BJ (cell line): Measurements from ENCODE around the gene OSM. TPM values are rescaled to one million over a fixed set of nuclear protein-coding genes. Genes with fewer than 3 reads are reported as not detected.

Experiments used
- CTCF ChIA-PET: fragments of 350-600 bp; formaldehyde crosslinking; extraction: SDS; loops from one replicate; lab custom pipeline; 2021; ENCODE audit warnings: antibody characterized with exemption, inconsistent platforms; lab: Yijun Ruan, JAX
- POLR2A ChIA-PET: fragments of 300-600 bp; sonication (Branson Sonifier 250); formaldehyde crosslinking; extraction: SDS; loops from one replicate; lab custom pipeline; 2021; ENCODE audit warnings: antibody characterized with exemption; lab: Charles Lee
- DNase-seq: peaks from one replicate; pipeline ENCODE4 v3.0.0-alpha.2; 2011; ENCODE audit warnings: low read depth
- H3K27me3 ChIP-seq: 2 replicates; pipeline ENCODE4 v1.6.0; 2011; ENCODE audit warnings: low read length; ENCODE audit not compliant: control insufficient read depth, insufficient read depth
- H3K36me3 ChIP-seq: 2 replicates; pipeline ENCODE4 v1.5.1; 2011; ENCODE audit warnings: low read length; ENCODE audit not compliant: control insufficient read depth, insufficient read depth
- H3K4me3 ChIP-seq: 2 replicates; pipeline ENCODE4 v1.5.1; 2011; ENCODE audit warnings: low read depth, mild to moderate bottlenecking, control low read depth, low read length
- polyA plus RNA-seq: library from polyadenylated mRNA; depleted of rRNA; stranded (reverse); fragments of >200 nt; gene quantifications from 2 replicates; pipeline ENCODE4 v1.2.3, GENCODE V29; 2011
- TF ChIP-seq, protein P1 (sequence below): IDR thresholded peaks from 2 replicates; pipeline ENCODE4 v1.5.1; 2011; ENCODE audit warnings: low read depth, mild to moderate bottlenecking, control low read depth, inconsistent platforms, low read length, moderate library complexity; ENCODE audit not compliant: insufficient read depth

Gene OSM
- polyA plus RNA-seq, 1 experiment = not detected

DNA sequence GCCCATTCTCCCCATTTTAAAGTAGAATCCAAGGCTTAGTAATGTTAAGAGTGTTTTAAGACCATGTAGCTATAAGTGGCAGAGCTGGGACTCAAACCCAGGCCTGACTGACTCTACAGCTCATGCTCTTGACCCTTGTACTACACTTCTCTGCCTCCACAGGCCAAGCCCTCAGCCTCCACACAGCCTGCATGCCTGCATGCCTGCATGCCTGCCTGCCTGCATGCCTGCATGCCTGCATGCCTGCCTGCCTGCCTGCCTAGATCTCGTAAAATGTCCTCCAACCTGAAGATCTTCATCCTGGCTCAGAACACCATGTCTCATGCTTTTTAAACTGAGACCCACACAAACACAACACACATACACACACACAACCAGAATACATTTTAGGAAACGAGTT, 41.4 kb upstream of the OSM start:
- H3K27me3 ChIP-seq = no peaks in the 10 kb centered on the region
- POLR2A ChIA-PET = no interaction called here
- no peak overlapping the region for H3K4me3 ChIP-seq
- no peak for DNase-seq
- peaks cover 4% of the 10 kb centered on the region for H3K36me3 ChIP-seq
- CTCF ChIA-PET = interaction anchor here (1.2 to 2.2 kb wide), 3 partner anchors 16 to 21 kb away, joined by 3 to 6 read pairs (median 6); no protein-coding TSS in a partner anchor
- TF ChIP-seq, protein P1, sequence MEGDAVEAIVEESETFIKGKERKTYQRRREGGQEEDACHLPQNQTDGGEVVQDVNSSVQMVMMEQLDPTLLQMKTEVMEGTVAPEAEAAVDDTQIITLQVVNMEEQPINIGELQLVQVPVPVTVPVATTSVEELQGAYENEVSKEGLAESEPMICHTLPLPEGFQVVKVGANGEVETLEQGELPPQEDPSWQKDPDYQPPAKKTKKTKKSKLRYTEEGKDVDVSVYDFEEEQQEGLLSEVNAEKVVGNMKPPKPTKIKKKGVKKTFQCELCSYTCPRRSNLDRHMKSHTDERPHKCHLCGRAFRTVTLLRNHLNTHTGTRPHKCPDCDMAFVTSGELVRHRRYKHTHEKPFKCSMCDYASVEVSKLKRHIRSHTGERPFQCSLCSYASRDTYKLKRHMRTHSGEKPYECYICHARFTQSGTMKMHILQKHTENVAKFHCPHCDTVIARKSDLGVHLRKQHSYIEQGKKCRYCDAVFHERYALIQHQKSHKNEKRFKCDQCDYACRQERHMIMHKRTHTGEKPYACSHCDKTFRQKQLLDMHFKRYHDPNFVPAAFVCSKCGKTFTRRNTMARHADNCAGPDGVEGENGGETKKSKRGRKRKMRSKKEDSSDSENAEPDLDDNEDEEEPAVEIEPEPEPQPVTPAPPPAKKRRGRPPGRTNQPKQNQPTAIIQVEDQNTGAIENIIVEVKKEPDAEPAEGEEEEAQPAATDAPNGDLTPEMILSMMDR = no peak

DNA sequence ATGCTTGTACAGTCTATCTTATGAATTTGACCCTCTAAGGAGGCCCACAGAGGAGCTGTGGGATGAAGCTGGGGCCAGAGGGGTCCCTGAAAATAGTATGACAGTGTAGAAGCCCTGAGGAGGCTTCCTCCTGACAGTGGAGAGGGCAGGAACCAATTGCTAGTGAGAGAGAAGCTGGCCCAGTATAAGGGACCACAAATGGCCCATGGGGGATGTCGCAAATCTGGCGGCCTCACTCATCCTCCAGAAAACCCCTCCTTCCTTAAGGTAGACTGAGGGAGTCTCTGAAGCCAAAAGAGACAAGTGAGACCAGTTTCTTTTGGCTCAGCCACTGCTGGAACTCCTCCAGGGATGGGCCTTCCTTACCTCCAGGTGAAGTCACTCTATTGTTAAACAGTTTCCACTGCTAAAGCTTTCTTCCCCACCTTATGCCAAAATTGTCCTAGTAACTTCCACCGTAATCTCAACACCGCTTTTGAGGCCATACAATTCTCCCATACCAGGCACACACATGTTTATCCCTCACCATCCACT, 40.5 kb upstream of the OSM start:
- DNase-seq = no peak
- no peaks in the 10 kb centered on the region for H3K27me3 ChIP-seq
- no peak overlapping the region for H3K4me3 ChIP-seq
- TF ChIP-seq, protein P1 = no peak
- ChIA-PET CTCF (no interaction called here), POLR2A (no interaction called here)
- peaks cover 6% of the 10 kb centered on the region for H3K36me3 ChIP-seq

GRCh38 chr22:30306627-30307011, 40.0 kb upstream of the OSM start:
- Histone ChIP-seq H3K4me3 (no peak overlapping the region), H3K36me3 (peaks cover 7% of the 10 kb centered on the region), H3K27me3 (no peaks in the 10 kb centered on the region)
- POLR2A ChIA-PET = no interaction called here
- no peak for DNase-seq
- CTCF ChIA-PET = interaction anchor here (0.7 kb wide), 1 partner anchor 79 kb away, joined by 3 read pairs; no protein-coding TSS in a partner anchor
- TF ChIP-seq, protein P1 = no peak

DNA sequence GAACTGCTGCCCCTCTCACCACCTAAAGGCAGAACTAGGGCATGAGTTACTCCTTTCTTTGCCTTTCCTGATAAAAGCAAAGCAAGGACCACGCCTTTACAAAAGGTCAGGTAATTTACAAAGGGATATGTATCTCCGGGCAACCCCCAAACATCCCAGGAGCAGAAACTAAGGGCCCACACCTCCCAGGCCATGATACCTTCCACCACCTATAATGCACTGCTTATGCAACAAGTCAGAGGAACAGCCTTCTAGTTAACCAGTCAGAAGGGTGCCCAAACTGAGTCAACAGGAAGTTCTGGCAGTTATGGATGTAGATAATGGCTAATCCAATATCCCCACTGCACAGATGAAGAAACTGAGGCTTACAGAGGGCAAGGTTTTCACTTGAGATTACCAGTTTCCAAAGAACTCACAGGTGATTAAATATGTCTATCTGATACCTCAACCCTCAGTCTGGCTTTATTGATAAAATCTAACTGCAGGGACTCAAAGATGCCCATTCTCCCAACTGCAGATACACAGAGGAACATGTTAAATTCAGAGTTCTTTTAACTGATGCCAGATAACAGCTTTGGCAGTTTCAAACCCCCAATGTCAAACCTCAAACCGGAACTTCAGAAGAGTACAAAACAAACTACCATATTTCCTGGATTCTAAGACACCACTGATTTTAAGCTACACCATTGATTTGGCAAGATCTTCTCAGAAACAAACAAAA, 39.4 kb upstream of the OSM start:
- TF ChIP-seq, protein P1 = no peak
- no peaks in the 10 kb centered on the region for H3K27me3 ChIP-seq
- ChIA-PET POLR2A (no interaction called here), CTCF (interaction anchor here (0.7 kb wide), 1 partner anchor 80 kb away, joined by 3 read pairs; no protein-coding TSS in a partner anchor)
- H3K36me3 ChIP-seq = peaks cover 9% of the 10 kb centered on the region
- no peak for DNase-seq
- H3K4me3 ChIP-seq = no peak overlapping the region

- CTCF ChIA-PET = no interaction called here
- TF ChIP-seq, protein P1 = no peak
- POLR2A ChIA-PET = no interaction called here
- no peak overlapping the region for H3K4me3 ChIP-seq
- peaks cover 12% of the 10 kb centered on the region for H3K36me3 ChIP-seq
- DNase-seq = no peak
- H3K27me3 ChIP-seq = no peaks in the 10 kb centered on the region
These were observed 38.9 kb upstream of the OSM start for GRCh38 chr22:30305519-30305905.
